HG03108 (cell line): Measurements from ENCODE around the gene TBL1XR1.

ENCODE experiments used
- ATAC-seq: cut with Tn5 transposase; IDR thresholded peaks from one replicate; pipeline ENCODE4 v1.9.1; 2021; ENCODE audit warnings: moderate library complexity; ENCODE audit not compliant: unreplicated experiment

The TBL1XR1 gene

DNA sequence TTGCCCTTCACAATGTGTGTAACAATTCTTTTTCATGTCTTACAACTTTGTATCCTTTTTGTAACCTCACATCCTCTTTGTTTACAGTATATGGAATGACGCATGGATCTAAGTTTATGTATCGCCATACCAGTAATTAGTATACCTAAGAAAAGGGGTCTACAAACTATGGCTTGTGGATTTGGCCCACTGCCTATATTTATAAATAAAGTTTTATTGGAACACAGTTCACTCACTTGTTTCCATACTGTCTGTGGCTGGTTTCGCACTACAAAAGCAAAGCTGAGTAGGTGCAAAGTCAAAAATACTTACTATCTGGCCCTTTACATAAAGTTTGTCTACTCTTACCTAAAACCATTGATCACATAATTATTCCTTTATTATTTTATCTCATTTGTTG, 226.5 kb downstream of the TBL1XR1 start:
- ATAC-seq = no peak

DNA sequence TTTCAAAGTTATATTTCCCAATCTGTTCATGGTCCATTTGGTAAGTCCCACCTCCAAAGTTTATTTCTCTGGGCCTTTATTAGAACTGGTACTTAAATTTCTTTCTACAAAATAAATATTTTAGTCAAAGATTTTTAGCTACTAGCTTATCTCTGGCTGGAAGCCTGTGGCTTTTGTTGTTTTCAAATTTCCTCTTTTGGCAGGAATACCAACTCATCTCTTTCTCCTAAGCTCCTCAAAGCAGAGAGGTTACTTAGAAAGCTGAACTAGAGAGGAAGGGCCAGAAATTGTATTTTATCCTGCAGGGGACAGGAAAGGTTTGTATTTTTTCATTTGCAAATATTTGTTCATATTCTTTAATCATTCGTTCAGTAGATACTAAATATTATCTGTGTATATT, 227.8 kb downstream of the TBL1XR1 start:
- ATAC-seq = no peak
